BJ (cell line): ENCODE measurements around the gene MGMT. TPM values are rescaled to one million over a fixed set of nuclear protein-coding genes. Genes with fewer than 3 reads are reported as not detected.

Experiments used
- CTCF ChIA-PET: fragments of 350-600 bp; formaldehyde crosslinking; extraction: SDS; loops from one replicate; lab custom pipeline; 2021; ENCODE audit warnings: antibody characterized with exemption, inconsistent platforms; lab: Yijun Ruan, JAX
- POLR2A ChIA-PET: fragments of 300-600 bp; sonication (Branson Sonifier 250); formaldehyde crosslinking; extraction: SDS; loops from one replicate; lab custom pipeline; 2021; ENCODE audit warnings: antibody characterized with exemption; lab: Charles Lee
- DNase-seq: peaks from one replicate; pipeline ENCODE4 v3.0.0-alpha.2; 2011; ENCODE audit warnings: low read depth
- H3K27me3 ChIP-seq: 2 replicates; pipeline ENCODE4 v1.6.0; 2011; ENCODE audit warnings: low read length; ENCODE audit not compliant: control insufficient read depth, insufficient read depth
- H3K36me3 ChIP-seq: 2 replicates; pipeline ENCODE4 v1.5.1; 2011; ENCODE audit warnings: low read length; ENCODE audit not compliant: control insufficient read depth, insufficient read depth
- H3K4me3 ChIP-seq: 2 replicates; pipeline ENCODE4 v1.5.1; 2011; ENCODE audit warnings: low read depth, mild to moderate bottlenecking, control low read depth, low read length
- CTCF ChIP-seq: IDR thresholded peaks from 2 replicates; pipeline ENCODE4 v1.5.1; 2011; ENCODE audit warnings: low read depth, mild to moderate bottlenecking, control low read depth, inconsistent platforms, low read length, moderate library complexity; ENCODE audit not compliant: insufficient read depth
- polyA minus RNA-seq: library from RNA; depleted of rRNA, polyadenylated mRNA; stranded (reverse); fragments of >200 nt; gene quantifications from 2 replicates; pipeline ENCODE4 v1.2.3, GENCODE V29; 2011; rRNA and poly(A)+ RNA removed
- polyA plus RNA-seq: library from polyadenylated mRNA; depleted of rRNA; stranded (reverse); fragments of >200 nt; gene quantifications from 2 replicates; pipeline ENCODE4 v1.2.3, GENCODE V29; 2011; rRNA removed

The MGMT gene
- polyA plus RNA-seq (18.0 and 21.0 TPM in 2 replicates), polyA minus RNA-seq (6.3 and 8.0 TPM in 2 replicates)

- no peak for TF ChIP-seq CTCF
- H3K36me3 ChIP-seq: no peaks in the 10 kb centered on the region
- ChIA-PET CTCF (interaction anchor here (0.6 to 1.1 kb wide), 2 partner anchors 13 to 173 kb away, joined by 3 to 4 read pairs; no protein-coding TSS in a partner anchor), POLR2A (interaction anchor here (0.5 to 0.6 kb wide), 2 partner anchors 18 to 509 kb away, joined by 5 read pairs; no protein-coding TSS in a partner anchor)
- peak within 1 kb of the TSS; percentile 76 for H3K4me3 ChIP-seq
- no peaks in the 10 kb centered on the region for H3K27me3 ChIP-seq
- DNase-seq: peak; percentile 17
Measured at GRCh38 chr10:129466703-129467358, at the start of gene MGMT. TSS of gene MGMT (plus strand) at chr10:129467241.

GRCh38 chr10:129417870-129418269 lies 49.2 kb upstream of the MGMT start:
- DNase-seq: no peak
- no peak for TF ChIP-seq CTCF
- Histone ChIP-seq H3K27me3 (no peaks in the 10 kb centered on the region), H3K36me3 (no peaks in the 10 kb centered on the region), H3K4me3 (no peak overlapping the region)
- CTCF ChIA-PET: no interaction called here
- POLR2A ChIA-PET: no interaction called here

- ChIA-PET CTCF (no interaction called here), POLR2A (no interaction called here)
- Histone ChIP-seq H3K36me3 (no peaks in the 10 kb centered on the region), H3K27me3 (no peaks in the 10 kb centered on the region), H3K4me3 (no peak overlapping the region)
- TF ChIP-seq CTCF: no peak
- no peak for DNase-seq
Measured at GRCh38 chr10:129418496-129419225, 48.4 kb upstream of the MGMT start.

GRCh38 chr10:129419397-129419796 lies 47.6 kb upstream of the MGMT start:
- no peak for TF ChIP-seq CTCF
- H3K36me3 ChIP-seq: no peaks in the 10 kb centered on the region
- ChIA-PET CTCF (no interaction called here), POLR2A (no interaction called here)
- no peak for DNase-seq
- H3K4me3 ChIP-seq: no peak overlapping the region
- H3K27me3 ChIP-seq: no peaks in the 10 kb centered on the region

- POLR2A ChIA-PET: no interaction called here
- TF ChIP-seq CTCF: no peak
- no peak for DNase-seq
- CTCF ChIA-PET: no interaction called here
- no peaks in the 10 kb centered on the region for H3K27me3 ChIP-seq
- H3K36me3 ChIP-seq: no peaks in the 10 kb centered on the region
- H3K4me3 ChIP-seq: no peak overlapping the region
Measured at GRCh38 chr10:129421399-129422010, 45.5 kb upstream of the MGMT start.
